ENCODE data around the gene CD300H. TPM values are rescaled to one million over a fixed set of nuclear protein-coding genes. Genes with fewer than 3 reads are reported as not detected.

Gene CD300H
- total and polyA plus RNA-seq, 2 donors from 2014 or later, result 2.0 TPM; not detected in 1

GRCh38 chr17:74603746-74604145 is 36.4 kb upstream of the CD300H start:
- Histone ChIP-seq H3K36me3 (ENCODE audit: control insufficient read depth in 2 of 3, insufficient read depth in 3 of 3, low read length in 3 of 3) (no peaks in the 10 kb centered on the region), H3K4me1 (ENCODE audit: control insufficient read depth in 2 of 3, insufficient read depth in 2 of 3, low read depth in 1 of 3, low read length in 3 of 3) (no peaks in the 10 kb centered on the region), H3K9me3 (ENCODE audit: control insufficient read depth in 2 of 3, insufficient read depth in 1 of 3, low read length in 3 of 3) (no peaks in the 10 kb centered on the region), H3K9ac (ENCODE audit: low read length in 3 of 3) (no peak overlapping the region), H3K4me3 (ENCODE audit: low read length in 3 of 3) (no peak overlapping the region), H3K27me3 (ENCODE audit: control insufficient read depth, insufficient read depth, low read length) (no peaks in the 10 kb centered on the region), H3K27ac (ENCODE audit: low read depth in 2 of 2, low read length in 2 of 2) (no peak overlapping the region)
- intact Hi-C loops (cut with DNase I), result no loop called here
- no peak for DNase-seq
- TF ChIP-seq CTCF (IDR thresholded peaks at IDR 0.05; ENCODE audit: borderline replicate concordance, extremely low read depth, insufficient read depth), result no peak
- FAIRE-seq, result no peak

GRCh38 chr17:74603037-74603635 is 35.8 kb upstream of the CD300H start:
- peak in 1 of 5 donors; percentile 20 for DNase-seq
- Histone ChIP-seq H3K9ac (ENCODE audit: low read length in 3 of 3) (no peak overlapping the region), H3K36me3 (ENCODE audit: control insufficient read depth in 2 of 3, insufficient read depth in 3 of 3, low read length in 3 of 3) (no peaks in the 10 kb centered on the region), H3K9me3 (ENCODE audit: control insufficient read depth in 2 of 3, insufficient read depth in 1 of 3, low read length in 3 of 3) (no peaks in the 10 kb centered on the region), H3K4me1 (ENCODE audit: control insufficient read depth in 2 of 3, insufficient read depth in 2 of 3, low read depth in 1 of 3, low read length in 3 of 3) (no peaks in the 10 kb centered on the region), H3K27ac (ENCODE audit: low read depth in 2 of 2, low read length in 2 of 2) (no peak overlapping the region), H3K27me3 (ENCODE audit: control insufficient read depth, insufficient read depth, low read length) (no peaks in the 10 kb centered on the region), H3K4me3 (ENCODE audit: low read length in 3 of 3) (no peak overlapping the region)
- FAIRE-seq, result no peak
- intact Hi-C loops (cut with DNase I), result no loop called here
- no peak for TF ChIP-seq CTCF (IDR thresholded peaks at IDR 0.05; ENCODE audit: borderline replicate concordance, extremely low read depth, insufficient read depth)

- Histone ChIP-seq H3K36me3 (ENCODE audit: control insufficient read depth in 2 of 3, insufficient read depth in 3 of 3, low read length in 3 of 3) (no peaks in the 10 kb centered on the region), H3K4me1 (ENCODE audit: control insufficient read depth in 2 of 3, insufficient read depth in 2 of 3, low read depth in 1 of 3, low read length in 3 of 3) (no peaks in the 10 kb centered on the region), H3K27me3 (ENCODE audit: control insufficient read depth, insufficient read depth, low read length) (no peaks in the 10 kb centered on the region), H3K4me3 (ENCODE audit: low read length in 3 of 3) (no peak overlapping the region), H3K9me3 (ENCODE audit: control insufficient read depth in 2 of 3, insufficient read depth in 1 of 3, low read length in 3 of 3) (no peaks in the 10 kb centered on the region), H3K9ac (ENCODE audit: low read length in 3 of 3) (no peak overlapping the region), H3K27ac (ENCODE audit: low read depth in 2 of 2, low read length in 2 of 2) (no peak overlapping the region)
- intact Hi-C loops (cut with DNase I), result no loop called here
- peak; percentile 50 for TF ChIP-seq CTCF (IDR thresholded peaks at IDR 0.05; ENCODE audit: borderline replicate concordance, extremely low read depth, insufficient read depth)
- DNase-seq, result peak in 2 of 5 donors; percentile 24 to 47
- FAIRE-seq, result no peak
Measured at GRCh38 chr17:74601944-74602572, 34.7 kb upstream of the CD300H start.

Data from kidney (tissue), 14 donors.